ENCODE results near the gene MSMB.
"Not testable (repeated sequence)": the region's sequence is repeated elsewhere in the genome, so short reads cannot be mapped to it uniquely, and the experiment has no call there.

Gene MSMB, protein sequence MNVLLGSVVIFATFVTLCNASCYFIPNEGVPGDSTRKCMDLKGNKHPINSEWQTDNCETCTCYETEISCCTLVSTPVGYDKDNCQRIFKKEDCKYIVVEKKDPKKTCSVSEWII

DNA sequence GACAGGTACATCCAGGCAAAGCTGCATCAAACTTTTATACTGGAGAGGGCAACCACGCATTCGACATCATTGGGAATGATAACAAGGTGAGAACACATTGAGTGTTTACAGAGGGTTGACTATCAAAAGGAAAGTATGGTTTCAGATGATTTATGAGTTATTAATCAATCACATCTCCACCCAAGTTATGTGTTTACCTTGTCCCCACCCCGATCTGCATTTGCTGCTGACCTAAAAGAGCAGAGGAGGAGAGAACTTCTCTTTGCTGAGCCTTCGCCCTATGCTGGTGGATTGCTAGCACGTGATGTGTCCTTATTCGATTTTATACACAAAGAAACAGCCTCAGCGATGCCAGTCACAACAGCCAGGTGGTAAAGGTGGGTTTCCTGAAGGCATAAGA lies at the start of gene MSMB:
Gene MSMB (minus strand): TSS at position 9 of the 400 bp plus-strand sequence. CDS start 32 bp downstream, outside the sequence.
- DNase-seq (ENCODE audit: low spot score), result no peak

DNA sequence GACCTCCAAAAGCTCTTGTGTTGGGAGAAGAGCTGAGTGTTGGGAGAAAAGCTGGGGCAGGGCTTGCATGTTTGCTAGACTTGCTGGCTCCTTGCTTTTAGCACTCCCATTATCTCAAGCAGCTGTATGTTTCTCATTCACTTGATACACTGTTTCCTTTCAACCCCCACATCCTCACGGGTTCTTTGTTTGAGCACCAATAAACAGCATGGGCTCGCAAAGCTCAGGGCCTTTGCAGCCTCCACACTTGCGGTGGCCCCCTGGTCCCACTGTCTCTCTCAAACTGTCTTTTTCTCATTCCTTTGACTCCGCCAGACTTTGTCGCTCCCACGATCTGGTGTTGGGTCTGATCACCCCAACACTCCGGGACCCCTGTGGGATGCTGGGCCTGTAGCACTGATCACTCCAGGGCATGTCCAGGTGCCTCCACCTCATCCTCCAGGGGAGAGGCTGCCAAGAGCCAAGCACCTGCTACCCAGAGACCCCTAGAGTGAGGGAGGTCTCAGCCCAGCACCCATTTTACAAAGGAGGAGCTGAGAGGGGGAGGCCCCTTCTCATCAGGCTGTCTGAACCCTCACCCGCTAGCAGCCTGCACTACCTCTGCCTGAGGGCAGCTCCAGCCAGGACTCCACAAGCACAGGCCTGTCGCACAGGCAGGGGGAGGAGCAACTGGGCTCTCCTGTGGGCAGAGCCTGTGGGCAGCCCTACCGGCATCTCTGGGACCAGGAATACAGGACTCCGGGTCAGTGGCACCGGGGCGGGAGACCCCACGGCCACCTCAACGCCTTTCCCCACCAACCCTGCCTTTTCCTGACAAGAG lies 49.1 kb upstream of the MSMB start:
- no peak for DNase-seq (ENCODE audit: low spot score)

DNA sequence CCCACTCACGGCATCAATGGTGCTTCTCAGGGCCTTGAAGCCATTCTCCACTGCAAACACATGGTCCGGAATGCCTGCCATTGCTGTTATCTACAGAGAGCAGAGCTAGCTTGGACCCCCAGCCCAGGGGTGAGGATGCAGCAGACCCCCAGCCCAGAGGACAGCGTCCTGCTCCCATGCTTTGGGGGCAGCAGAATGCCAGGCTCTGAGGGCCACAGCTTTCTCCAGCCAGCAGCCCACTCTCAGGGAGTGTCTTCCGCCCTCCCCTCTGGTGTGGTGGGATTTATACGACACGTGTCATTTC lies 48.1 kb upstream of the MSMB start:
- no peak for DNase-seq (ENCODE audit: low spot score)

DNA sequence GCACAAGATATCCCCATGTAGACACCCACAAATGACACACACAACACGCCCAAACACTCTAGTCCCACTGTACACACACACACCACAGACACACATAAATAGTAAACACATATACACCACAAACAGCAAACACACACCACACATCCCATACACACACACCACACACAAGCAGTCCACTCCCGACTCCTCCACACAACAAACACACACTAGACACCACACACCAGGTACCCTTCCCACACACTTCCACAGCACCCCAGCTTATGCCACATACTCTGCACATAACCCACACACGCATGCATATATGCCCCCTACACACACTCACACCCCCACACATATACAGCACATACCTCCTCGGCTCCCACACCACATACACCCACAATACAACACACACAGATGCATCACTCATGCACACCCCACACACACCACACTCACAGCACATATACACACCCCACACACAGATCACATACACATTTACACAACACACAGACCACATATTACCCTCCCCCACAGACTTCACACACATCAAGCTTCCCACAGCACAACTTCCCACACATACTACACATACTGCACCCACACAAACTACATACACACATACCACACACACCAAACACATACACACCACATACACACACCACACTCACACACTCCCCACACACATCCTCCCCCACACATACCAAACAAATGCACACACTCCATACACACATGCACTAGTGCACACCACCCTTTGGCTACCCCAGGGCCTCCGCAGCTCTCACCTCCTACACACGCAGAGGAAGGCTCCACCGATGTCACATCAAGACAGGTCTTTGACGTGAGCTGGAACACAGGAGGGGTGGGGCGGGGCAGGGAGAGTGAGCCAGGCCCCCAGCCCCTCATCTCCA lies 47.5 kb upstream of the MSMB start:
- DNase-seq (ENCODE audit: low spot score), result not testable (repeated sequence)

DNA sequence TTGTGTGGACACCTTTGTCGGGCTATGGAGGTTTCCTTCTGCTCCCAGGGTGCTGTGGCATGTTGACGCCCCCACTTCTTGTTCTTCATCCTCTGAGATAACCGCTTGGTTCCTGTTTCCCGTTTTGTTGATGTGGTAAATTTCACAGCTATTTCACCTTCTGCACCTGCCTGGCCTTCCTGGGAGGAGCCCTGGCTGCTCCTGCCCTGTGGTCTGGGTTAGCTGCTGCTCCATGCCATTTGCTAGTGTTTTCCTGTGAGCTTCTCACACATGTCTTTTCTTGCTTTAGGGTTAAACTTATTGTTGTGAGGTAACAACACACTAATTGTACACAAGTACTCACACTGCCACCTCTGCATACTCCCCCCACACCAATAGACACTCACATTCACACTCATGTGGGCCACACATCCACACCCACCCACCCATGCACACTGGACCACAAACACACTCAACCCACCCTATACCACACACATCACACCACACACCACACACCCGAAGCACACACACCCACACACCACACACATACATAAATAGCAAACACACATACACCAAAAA lies 46.5 kb upstream of the MSMB start:
- DNase-seq (ENCODE audit: low spot score), result peak; percentile 67

DNA sequence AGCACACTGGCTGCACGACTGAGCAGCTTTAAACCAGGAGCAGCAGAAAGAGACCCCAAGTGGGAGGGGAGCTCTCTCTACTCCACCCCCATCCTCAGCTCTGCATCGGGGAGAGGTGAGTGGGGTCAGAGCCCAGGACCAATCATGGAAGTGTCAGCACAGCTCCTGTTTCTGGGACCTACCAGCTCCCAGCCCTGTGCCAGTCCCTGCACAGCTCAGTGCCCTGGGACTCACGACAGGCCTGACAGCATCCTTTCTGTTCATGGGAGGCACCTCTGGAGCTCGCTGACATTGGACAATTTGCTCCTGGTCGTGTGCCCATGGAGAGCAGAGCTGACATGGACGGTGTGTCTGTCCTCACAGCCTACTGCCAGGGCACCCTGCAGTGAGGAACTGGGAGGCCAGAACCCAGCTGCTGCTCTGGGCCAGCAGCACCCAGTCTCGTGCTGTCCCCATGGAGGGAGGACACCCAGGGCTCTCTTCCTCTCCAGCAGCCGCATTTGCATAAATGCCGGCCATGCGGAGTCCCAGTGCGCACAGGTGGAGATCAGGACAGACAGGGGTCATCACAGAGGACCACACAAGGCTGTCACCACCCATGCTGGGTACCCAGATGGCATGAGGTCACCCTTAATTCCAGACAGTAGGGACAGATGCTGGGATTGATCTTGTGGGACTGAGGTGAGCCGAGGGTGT lies 45.9 kb upstream of the MSMB start:
- DNase-seq (ENCODE audit: low spot score), result no peak

DNA sequence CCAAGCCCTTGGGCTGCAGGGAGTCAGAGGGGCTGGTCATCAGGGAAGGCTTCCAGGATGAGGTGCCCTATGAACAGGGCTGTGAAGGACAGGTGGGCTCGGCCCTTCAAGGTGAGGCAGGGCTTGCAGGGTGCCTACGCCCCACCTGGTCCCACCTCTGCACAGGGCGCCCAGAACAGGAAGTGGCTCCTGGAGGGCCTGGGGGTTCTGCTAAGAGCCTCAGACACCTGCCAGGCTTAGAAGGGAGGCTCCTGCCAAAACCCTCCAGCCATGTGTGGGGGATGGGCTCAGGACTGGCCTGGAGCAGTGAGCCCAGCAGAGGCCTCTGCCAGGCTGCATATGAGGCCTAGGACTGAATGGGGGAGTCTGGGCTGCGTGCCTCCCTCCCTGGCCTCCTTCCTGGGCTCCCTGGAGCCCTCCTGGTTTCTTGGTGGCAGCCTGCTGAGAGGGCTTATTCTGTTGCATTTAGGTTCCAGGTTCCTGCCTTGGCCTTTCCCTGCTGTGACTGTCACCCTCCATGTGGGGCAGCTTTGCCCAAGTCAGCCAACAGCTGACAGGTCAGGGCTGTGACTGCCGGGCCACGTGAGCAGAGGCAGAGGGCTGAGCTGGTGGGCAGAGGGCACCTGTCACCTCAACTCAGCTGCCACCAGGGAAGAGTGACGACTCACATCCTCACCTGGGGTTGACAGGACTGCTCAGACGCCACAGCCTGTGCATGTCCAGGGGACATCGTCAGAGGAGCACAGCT lies 45.2 kb upstream of the MSMB start:
- no peak for DNase-seq (ENCODE audit: low spot score)

DNA sequence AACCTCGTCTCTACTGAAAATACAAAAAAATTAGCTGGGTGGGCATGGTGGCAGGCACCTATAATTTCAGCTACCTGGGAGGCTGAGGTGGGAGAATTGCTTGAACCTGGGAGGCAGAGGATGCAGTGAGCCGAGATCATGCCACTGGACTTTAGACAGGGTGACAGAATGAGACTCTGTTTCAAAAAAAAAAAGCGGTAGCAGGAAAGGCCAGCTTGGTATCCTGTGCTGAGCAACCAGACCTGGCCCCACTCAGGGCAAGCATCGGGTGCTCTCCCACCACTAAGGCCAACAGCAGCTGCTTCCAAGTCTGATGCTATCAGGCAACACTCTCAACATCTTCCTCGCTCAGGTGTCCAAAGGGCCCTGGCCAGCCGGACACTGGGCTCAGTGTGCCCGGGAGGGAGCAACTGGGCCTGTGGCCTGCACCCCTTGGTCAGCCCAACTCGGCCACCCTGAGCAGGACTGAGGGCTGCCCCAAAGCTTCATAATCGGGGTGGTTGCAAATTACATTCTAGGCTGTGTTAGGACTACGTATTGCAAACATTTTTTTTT lies 44.3 kb upstream of the MSMB start:
- DNase-seq (ENCODE audit: low spot score), result no peak

DNA sequence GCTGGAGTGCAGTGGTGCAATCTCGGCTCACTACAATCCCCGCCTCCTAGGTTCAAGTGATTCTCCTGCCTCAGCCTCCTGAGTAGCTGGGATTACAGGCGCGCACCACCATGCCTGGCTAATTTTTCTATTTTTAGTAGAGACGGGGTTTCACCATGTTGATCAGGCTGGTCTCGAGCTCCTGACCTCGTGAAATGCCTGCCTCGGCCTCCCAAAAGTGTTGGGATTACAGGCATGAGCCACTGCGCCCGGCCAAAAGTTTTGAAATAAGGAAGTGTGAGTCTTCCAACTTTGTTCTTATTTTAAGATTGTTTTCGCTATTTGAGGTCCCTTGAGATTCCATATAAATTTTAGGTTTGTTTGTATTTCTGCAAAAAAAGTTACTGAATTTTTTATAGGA lies 41.3 kb upstream of the MSMB start:
- DNase-seq (ENCODE audit: low spot score), result not testable (repeated sequence)

DNA sequence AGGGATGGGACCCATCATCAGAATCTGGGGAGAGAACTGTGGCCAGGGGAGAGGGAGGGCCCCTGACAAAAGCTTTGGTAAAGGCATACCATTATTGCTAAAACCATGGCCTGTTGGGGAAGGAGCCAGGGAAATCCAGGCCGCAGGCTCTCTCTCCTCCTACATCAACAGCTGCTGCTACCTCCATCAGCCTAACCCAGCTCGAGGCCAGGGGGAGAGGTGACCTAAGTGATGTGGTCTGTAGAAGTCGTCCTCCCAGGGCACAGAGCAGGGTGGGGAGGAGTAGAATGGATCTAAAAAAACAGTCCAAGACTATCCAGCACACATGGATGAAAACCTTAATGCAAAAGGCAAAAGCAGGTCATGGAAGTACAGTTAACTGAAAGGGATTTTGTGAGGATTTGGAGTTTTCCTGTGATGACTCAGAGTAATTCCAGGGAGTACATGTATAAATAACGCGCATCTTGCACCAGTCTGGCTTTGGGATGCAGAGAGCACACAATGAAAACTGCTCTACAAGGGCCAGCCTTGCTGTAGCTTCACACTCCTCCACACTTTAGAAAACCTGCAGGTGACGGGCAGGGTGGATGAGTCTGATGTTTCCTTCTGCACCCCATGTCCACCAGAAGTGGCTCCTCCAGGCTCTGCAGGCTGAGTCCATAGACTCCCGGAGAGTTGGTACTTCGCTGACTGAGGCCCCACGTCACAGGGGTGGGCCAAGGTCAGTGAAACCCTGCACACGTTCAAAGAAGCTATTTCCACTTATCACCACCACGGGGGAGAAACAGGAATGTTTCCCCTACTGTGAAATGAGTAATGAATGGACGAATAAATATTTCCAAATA lies 38.5 kb upstream of the MSMB start:
- no peak for DNase-seq (ENCODE audit: low spot score)

DNA sequence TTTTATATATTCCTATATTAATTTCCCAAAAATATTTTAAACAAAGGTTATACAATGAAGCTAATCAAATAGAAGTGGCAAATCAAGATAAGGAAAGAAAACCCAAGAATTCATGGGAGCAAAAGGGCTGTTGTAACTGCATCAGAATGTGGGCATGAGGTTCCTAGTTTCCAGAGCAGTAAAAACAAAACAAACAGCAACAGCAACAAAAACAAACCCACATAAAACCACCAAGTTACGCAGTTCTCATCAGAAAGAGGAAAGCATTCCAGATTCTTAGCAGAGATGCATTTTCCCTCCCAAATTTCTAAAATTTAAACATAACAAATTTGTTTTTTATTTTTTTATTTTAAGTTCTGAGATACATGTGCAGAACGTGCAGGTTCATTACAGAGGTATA lies 34.8 kb upstream of the MSMB start:
- DNase-seq (ENCODE audit: low spot score), result no peak

DNA sequence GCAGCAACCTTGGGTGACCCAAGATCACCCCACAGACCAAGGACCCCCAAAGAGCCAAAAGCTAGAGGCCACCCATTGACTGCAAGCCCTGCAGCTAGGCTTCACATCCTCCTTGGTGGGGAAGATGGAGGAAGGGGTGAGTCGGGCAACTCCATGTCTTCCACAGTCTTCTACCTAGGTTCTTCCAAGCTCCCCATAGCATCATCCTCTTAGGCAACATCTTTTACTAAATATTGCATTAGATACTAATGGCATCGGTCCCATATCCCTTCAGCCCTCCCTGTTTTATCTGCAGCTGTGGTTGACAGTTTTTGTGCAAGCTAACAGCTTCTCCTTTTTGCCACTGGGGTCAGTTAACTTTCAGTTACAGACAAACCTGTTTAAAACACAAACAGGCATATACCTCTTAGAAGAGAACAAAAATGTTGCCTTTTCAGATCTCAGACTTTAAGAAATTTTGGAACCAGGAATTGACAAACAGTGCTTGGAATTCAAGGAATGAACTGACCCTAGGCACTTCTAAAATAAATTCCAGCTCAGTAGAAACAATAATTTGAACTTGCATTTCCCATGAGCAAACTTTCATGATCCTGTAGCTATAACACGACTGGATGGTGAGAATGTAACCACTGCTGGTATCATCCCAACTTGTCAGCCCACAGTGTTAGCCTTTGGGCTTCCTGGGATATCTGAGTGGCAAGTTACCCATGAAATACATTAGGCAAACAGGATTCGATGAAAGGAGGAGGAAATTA lies 33.9 kb upstream of the MSMB start:
- DNase-seq (ENCODE audit: low spot score), result no peak

DNA sequence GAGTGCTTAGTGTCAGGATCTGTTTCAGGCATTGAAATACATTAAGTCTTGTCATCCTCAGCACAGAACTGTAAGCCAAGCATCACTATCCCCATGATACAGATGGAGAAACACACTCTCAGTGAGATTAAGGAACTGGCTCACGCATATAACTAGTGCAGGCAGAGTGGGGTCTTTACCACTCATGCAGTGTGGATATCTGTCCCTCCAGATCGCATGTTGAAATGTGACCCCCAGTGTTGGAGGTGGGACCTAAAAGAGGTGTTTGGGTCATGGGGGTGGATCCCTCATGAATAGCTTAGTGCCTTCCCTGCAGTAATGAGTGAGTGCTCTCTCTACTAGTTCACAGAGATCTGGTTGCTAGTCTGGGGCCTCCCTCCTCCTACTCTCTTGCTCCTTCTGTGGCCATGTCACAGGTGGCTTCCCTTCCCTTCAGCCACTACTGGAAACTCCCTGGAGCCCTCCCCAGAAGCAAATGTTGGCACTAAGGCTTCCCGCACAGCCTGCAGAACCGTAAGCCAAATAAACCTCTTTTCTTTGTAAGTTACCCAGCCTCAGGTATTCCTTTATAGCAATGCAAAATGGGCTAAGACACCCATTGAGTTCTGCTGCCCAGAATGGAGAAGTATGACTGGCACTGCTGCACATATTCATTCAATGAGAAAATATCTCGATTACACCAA lies 31.8 kb upstream of the MSMB start:
- no peak for DNase-seq (ENCODE audit: low spot score)

DNA sequence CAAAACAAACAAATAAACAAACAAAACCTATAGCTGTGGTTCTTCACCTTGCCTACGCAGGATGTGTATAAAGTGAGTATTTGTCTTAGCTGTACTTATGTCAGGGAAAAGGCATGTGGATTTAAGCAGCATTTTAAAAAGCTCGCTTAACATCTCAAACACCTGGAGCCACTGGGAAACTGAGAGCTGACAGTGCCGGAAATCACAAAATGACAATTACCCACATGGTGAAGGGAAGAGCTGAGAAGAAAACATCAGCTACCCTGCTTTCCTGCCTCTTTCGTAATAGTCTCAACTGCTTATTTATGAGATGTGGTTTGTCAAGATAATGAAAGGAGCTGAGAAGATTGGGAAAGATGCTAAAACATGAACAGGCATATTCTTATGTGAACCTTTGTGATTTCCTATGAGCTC lies 31.1 kb upstream of the MSMB start:
- no peak for DNase-seq (ENCODE audit: low spot score)

DNA sequence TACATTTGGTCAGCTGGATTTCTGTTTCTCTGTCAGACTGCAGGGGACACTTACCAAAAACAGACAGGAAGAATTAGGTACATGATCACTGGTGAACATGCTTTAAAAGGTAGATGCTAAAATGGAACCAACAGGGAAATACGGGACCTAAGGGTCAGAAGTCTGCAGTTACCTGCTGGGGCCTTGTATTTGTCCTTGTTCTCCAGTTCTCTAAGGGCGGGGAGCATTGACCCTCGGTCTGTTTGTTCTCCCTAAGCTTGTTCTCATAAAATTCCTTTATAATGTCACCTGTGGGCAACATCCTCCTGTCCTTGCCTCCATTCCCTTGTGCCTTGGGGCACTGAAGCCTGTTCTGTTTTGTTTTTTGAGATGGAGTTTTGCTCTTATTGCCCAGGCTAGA lies 29.8 kb upstream of the MSMB start:
- no peak for DNase-seq (ENCODE audit: low spot score)

DNA sequence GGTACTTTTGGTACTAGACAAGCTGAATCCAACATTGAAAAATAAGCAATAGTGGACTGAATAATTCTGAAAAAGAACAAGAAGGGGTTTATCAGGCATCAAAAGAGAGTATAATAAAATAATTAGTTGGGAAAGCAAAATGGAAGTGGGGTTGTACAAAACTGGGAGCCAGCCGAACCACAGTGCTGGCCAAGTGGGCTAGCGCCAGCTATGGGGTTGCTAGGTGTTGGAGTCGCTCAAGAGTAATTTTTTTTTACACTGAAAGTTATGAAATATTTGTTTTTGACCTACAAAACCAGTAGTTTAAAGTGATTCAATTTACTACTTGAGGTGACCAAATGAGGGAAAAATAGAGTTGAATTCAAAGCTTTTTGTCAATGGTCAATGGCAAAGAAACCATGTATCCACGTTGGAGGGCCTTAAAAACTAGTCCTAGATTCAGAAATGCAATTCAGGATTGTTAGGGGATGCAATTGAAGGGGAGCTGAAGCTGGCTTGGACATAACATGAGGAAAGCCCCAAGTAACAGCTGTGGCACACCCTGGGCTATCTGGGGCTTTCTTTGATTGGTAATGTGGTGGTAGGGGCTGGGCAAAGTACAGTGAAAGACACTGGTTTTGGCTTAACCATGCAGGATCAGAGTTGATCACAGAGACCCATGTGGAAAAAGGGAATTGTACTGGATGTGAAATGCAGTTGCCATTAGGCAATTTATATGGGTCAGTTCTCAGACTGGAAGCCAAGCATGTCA lies 28.3 kb upstream of the MSMB start:
- DNase-seq (ENCODE audit: low spot score), result no peak

DNA sequence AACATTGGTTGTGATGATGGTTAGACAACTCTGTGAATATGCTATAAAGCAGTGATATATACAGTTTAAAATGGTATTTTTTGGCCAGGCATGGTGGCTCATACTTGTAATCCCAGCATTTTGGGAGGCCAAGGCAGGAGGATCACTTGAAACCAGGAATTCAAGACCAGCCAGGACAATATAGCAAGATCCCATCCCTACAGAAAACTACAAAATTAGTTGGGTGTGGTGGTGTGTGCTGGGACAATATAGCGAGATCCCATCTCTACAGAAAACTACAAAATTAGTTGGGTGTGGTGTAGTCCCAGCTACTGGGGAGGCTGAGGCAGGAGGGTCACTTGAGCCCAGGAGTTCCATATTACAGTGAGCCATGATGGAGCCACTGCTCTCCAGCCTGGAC lies 27.5 kb upstream of the MSMB start:
- DNase-seq (ENCODE audit: low spot score), result no peak

DNA sequence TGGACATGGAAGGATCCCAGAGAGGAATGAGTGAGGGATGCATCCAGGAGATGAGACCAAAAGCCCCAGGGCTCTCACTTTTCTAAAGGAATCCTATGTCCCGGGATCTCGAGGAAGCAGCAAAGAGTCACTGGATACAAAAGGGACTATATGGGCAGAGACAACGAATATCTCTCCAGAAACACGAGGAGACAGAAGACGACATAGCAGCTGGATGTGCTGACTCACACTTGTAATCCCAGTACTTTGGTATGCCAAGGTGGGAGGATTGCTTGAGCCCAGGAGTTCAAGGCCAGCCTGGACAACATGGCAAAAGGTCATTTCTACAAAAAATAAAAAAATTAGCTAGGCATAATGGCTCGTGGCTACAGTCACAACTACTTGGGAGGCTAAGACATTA lies 24.7 kb upstream of the MSMB start:
- no peak for DNase-seq (ENCODE audit: low spot score)
